Measurements from ENCODE around the gene D2HGDH. TPM values are rescaled to one million over a fixed set of nuclear protein-coding genes. Genes with fewer than 3 reads are reported as not detected.

The D2HGDH gene
- total RNA-seq, 1 experiment from 2014 or later, result 10.0 TPM

- Histone ChIP-seq H2AK5ac (ENCODE audit: insufficient read length, low read length) (no peak overlapping the region), H3K14ac (ENCODE audit: insufficient read depth, low read length) (no peak overlapping the region), H3K18ac (ENCODE audit: insufficient read length, low read depth, low read length) (no peak overlapping the region), H3K56ac (ENCODE audit: insufficient read length, low read depth, low read length) (no peak overlapping the region), H3K27ac (ENCODE audit: insufficient read length, low read depth, low read length) (no peak overlapping the region), H2BK120ac (ENCODE audit: low read depth, low read length, poor library complexity, severe bottlenecking) (no peak overlapping the region), H3K23ac (ENCODE audit: insufficient read length, low read depth, low read length) (no peak overlapping the region), H4K5ac (ENCODE audit: insufficient read length, low read depth, low read length) (no peak overlapping the region), H3K79me1 (ENCODE audit: insufficient read depth, low read depth, low read length, poor library complexity, severe bottlenecking) (no peaks in the 10 kb centered on the region), H3K27me3 (ENCODE audit: insufficient read depth, low read length) (no peaks in the 10 kb centered on the region), H2BK20ac (ENCODE audit: low read depth, low read length, poor library complexity, severe bottlenecking) (no peak overlapping the region), H4K20me1 (ENCODE audit: control insufficient read depth, insufficient read depth, insufficient read length) (no peaks in the 10 kb centered on the region), H2BK12ac (ENCODE audit: insufficient read length, low read depth, low read length) (no peak overlapping the region), H3K4ac (ENCODE audit: low read depth, low read length) (no peak overlapping the region), H4K8ac (replicated peaks; ENCODE audit: insufficient read length, low read depth, low read length) (no peak overlapping the region), H3K23me2 (ENCODE audit: insufficient read length, low read depth, low read length, poor library complexity, severe bottlenecking) (no peaks in the 10 kb centered on the region), H3K4me1 (ENCODE audit: insufficient read depth, low read length) (no peaks in the 10 kb centered on the region), H2AFZ (ENCODE audit: low read length) (no peak overlapping the region), H2BK5ac (ENCODE audit: insufficient read length, low read length) (no peak overlapping the region), H2BK15ac (ENCODE audit: low read depth, low read length) (no peak overlapping the region), H3T11ph (ENCODE audit: low read length) (no peak overlapping the region), H3K9ac (ENCODE audit: extremely low read depth, insufficient read length, low read length) (no peak overlapping the region), H3K4me2 (ENCODE audit: insufficient read depth, insufficient read length, low read length) (no peak overlapping the region), H3K9me3 (ENCODE audit: control insufficient read depth, low read depth, low read length) (no peaks in the 10 kb centered on the region), H4K91ac (ENCODE audit: insufficient read length, low read depth, low read length) (no peak overlapping the region), H3K79me2 (ENCODE audit: insufficient read depth, low read length) (no peaks in the 10 kb centered on the region)
- TF ChIP-seq CTCF (conservative IDR thresholded peaks at IDR 0.05), result no peak
- no peak for DNase-seq
- H3K4me1 Mint-ChIP-seq, result peaks cover 19 to 35% of the 10 kb centered on the region in 2 experiments
- no peaks in the 10 kb centered on the region for H3K9me3 Mint-ChIP-seq
- no peaks in the 10 kb centered on the region; a peak in 1 of 7 replicates for H3K36me3 Mint-ChIP-seq (ENCODE audit: insufficient read depth in 1 of 3, low read depth in 3 of 3)
- H3K4me3 Mint-ChIP-seq, result no peak overlapping the region
- peaks cover 2% of the 10 kb centered on the region for H3K27me3 Mint-ChIP-seq (ENCODE audit: low read depth)
- WGBS (ENCODE audit: extremely low coverage, insufficient read length, low lambda C conversion rate), result no CpG with 5 or more reads among the region's 29 CpGs
- H3K27ac Mint-ChIP-seq, result peak overlapping the region in 1 of 3 experiments; percentile 82; a peak in 1 of 7 replicates
These were observed 33.9 kb downstream of the D2HGDH start for GRCh38 chr2:241768251-241768711.
